ENCODE results near the gene RUBCNL. TPM values are rescaled to one million over a fixed set of nuclear protein-coding genes. Genes with fewer than 3 reads are reported as not detected.

The RUBCNL gene
- total RNA-seq, 1 donor from 2014 or later: 2.9 TPM

- no peak for TF ChIP-seq CTCF (IDR thresholded peaks at IDR 0.05)
- no peak for ATAC-seq
- no peaks in the 10 kb centered on the region for H3K36me3 ChIP-seq
- peaks cover 13% of the 10 kb centered on the region for H3K9me3 ChIP-seq
- no peaks in the 10 kb centered on the region for H3K27me3 ChIP-seq
- H3K27ac ChIP-seq: no peak overlapping the region
- intact Hi-C loops (cut with DNase I): no loop called here
- H3K4me3 ChIP-seq: no peak overlapping the region
- peaks cover 2% of the 10 kb centered on the region for H3K4me1 ChIP-seq
- no peak for DNase-seq
These were observed 82.5 kb downstream of the RUBCNL start for GRCh38 chr13:46304546-46304945.

- Histone ChIP-seq H3K9me3 (peaks cover 13% of the 10 kb centered on the region), H3K4me1 (peaks cover 2% of the 10 kb centered on the region), H3K4me3 (no peak overlapping the region), H3K27ac (no peak overlapping the region), H3K36me3 (no peaks in the 10 kb centered on the region), H3K27me3 (no peaks in the 10 kb centered on the region)
- ATAC-seq: peak; percentile 74
- intact Hi-C loops (cut with DNase I): no loop called here
- no peak for DNase-seq
- TF ChIP-seq CTCF (IDR thresholded peaks at IDR 0.05): no peak
These were observed 83.2 kb downstream of the RUBCNL start for GRCh38 chr13:46303742-46304385.

GRCh38 chr13:46297361-46297811, 89.7 kb downstream of the RUBCNL start:
- intact Hi-C loops (cut with DNase I): no loop called here
- no peak for TF ChIP-seq CTCF (IDR thresholded peaks at IDR 0.05)
- H3K9me3 ChIP-seq: peaks cover 13% of the 10 kb centered on the region
- H3K36me3 ChIP-seq: no peaks in the 10 kb centered on the region
- H3K4me1 ChIP-seq: peaks cover 23% of the 10 kb centered on the region
- H3K4me3 ChIP-seq: no peak overlapping the region
- H3K27me3 ChIP-seq: no peaks in the 10 kb centered on the region
- no peak for DNase-seq
- no peak for ATAC-seq
- peak overlapping the region; percentile 70 for H3K27ac ChIP-seq

GRCh38 chr13:46296921-46297320, 90.1 kb downstream of the RUBCNL start:
- intact Hi-C loops (cut with DNase I): no loop called here

GRCh38 chr13:46296115-46296822, 90.8 kb downstream of the RUBCNL start:
- peak; percentile 64 for ATAC-seq
- H3K36me3 ChIP-seq: no peaks in the 10 kb centered on the region
- no peak for DNase-seq
- H3K4me3 ChIP-seq: no peak overlapping the region
- intact Hi-C loops (cut with DNase I): no loop called here
- H3K9me3 ChIP-seq: peaks cover 3% of the 10 kb centered on the region
- peaks cover 23% of the 10 kb centered on the region for H3K4me1 ChIP-seq
- H3K27me3 ChIP-seq: no peaks in the 10 kb centered on the region
- TF ChIP-seq CTCF (IDR thresholded peaks at IDR 0.05): no peak
- H3K27ac ChIP-seq: peak overlapping the region; percentile 70

More at GRCh38 chr13:46296921-46297320, 90.1 kb downstream of the RUBCNL start:
- Histone ChIP-seq H3K27ac (peak overlapping the region; percentile 70), H3K4me1 (peaks cover 23% of the 10 kb centered on the region), H3K4me3 (no peak overlapping the region), H3K9me3 (peaks cover 10% of the 10 kb centered on the region), H3K36me3 (no peaks in the 10 kb centered on the region), H3K27me3 (no peaks in the 10 kb centered on the region)
- no peak for TF ChIP-seq CTCF (IDR thresholded peaks at IDR 0.05)
- DNase-seq (no peak), ATAC-seq (no peak)
